GM21529 (cell line): ENCODE data around the gene NTN1.
"Not testable (repeated sequence)": the region's sequence is repeated elsewhere in the genome, so short reads cannot be mapped to it uniquely, and the experiment has no call there.

Experiments
- ATAC-seq: cut with Tn5 transposase; IDR thresholded peaks from one replicate; pipeline ENCODE4 v1.9.1; 2021; ENCODE audit not compliant: unreplicated experiment

NTN1 gene

DNA sequence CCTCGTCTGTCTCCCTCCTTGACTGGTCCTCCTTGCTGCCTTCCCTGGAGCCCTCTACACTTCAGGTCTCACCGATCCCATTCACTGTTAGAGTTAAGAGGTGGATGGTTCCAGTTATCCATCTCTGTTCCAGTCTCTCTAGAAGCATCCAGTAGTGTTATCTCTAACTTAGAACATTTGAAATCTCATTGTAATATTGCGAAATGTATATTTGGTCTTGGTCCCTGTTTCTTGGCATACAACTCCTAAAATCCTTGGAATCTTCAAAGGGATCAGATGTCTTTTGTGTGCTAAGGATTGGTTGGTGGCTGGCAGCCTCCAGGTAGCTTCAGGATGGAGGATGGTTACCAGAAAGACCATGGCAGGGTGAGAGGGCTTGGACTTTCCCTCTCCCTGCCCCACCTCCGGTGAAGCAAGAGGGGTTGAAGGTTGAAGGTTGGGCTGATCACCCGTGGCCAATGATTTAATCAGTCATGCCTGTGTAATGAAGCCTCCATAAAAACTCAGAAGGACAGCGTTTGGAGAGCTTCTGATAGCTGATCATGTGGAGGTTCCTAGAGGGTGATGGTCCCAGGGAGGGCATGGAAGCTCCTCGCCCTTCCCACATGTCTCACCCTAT, 59.1 kb downstream of the NTN1 start:
- ATAC-seq, result no peak

DNA sequence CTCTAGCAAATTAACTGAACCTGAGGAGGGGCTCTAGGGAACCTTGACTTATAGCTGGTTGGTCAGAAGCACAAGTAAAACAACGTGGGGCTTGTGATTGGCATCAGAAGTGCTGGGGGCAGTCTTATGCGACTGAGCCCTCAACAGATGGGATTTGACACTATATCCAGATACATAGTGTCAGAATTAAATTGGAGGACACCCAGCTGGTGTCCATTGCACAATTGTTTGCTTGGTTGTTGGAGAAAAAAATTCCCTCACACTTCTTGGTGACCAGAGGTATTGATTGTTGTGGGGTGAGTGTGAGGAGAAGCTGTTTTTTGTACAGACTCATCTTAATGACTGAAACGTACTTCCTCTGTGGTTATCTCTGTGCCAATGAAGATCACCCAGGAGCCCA, 59.7 kb downstream of the NTN1 start:
- no peak for ATAC-seq

DNA sequence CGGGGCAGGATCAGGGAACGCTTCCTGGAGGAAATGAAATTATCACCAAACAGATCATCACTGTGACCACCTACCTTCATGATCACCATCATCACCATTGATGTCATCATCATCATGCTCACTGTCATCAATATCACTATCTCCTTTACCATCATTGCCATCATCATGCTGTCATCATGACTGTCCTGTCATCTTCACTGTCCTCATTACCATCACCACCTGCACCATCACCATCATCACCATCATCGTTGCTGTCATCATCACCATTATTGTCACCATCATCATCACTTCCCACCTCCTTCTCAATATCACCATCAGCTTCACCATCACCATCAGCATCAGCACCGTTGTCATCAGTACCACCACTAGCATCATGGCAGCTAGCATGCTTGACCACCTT, 65.3 kb downstream of the NTN1 start:
- no peak for ATAC-seq

DNA sequence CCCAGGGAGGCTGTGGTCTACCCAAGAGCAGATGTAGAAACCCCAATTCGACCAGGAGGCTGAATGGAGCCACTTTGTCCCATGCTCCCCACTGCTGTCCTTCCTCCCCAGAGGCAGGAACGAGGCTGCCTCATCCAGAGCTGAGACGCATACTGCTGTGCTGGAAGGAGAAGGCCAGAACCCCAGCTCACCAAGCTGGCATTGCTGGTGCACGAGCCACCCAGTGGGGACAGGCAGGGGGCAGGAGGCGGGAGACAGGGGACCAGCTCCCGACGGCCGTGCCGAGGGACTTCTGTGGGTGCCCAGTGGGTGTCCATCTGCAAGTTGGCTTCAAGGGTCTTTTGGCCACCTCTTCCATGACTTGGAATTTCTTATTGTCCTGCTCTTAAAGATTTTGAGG, 66.6 kb downstream of the NTN1 start:
- ATAC-seq, result no peak

DNA sequence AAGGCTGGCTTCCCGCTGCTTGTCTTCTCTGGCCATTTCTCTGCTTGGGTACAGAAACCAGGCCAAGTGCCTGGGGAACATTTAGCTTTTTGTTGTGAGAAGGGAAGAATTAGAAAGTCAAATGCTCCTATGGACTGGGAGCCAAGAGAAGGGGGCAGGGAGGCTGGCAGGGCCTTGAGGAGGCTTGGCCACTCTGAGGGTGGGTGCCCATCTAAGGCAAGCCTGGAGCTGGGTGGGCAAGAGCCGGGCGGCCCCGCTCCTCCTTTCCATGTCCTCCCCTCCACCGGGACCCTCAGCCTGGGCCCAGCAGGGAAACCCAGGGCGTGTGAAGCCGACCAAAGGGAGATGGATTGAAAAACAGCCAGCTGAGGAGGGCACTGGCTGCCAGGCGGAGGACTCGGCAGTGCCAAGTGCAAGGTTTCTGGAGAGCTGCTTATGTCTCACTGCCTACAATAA, 69.4 kb downstream of the NTN1 start:
- no peak for ATAC-seq

DNA sequence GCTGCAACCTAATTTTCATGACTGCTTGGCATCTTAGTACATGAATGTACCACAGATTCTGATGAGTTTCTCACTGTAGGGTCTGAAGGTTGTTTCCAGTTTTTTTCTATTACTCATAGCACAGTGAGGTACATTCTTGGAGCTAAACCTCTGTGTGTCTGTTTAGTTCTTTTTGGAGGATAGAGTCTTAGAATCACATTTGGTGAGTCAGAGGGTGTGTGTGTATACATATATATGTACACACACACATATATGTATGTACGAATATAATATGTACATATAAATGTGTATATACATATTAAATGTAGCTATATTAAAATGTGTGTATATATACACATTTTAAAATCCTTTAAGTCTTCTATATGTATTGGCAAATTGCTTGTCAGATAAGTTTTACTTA, 72.9 kb downstream of the NTN1 start:
- no peak for ATAC-seq

DNA sequence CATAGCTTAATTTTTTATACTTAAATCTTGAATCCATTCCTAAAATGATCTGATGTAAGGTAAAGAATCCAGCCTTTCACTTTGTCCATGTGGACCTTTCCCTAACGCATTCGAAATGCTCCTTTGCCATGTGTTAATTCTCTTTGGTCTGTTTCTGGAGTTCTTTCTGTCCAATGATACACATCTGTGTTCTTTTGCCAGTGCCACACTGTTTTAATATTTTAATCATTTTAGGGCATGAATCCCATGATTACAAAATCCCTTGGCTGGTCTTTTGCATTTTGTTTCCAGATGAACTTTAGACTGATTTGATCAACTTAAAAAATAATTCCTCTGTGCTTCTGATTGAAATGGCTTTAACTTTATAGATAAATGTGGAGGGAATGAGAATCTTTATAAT, 74.1 kb downstream of the NTN1 start:
- no peak for ATAC-seq

DNA sequence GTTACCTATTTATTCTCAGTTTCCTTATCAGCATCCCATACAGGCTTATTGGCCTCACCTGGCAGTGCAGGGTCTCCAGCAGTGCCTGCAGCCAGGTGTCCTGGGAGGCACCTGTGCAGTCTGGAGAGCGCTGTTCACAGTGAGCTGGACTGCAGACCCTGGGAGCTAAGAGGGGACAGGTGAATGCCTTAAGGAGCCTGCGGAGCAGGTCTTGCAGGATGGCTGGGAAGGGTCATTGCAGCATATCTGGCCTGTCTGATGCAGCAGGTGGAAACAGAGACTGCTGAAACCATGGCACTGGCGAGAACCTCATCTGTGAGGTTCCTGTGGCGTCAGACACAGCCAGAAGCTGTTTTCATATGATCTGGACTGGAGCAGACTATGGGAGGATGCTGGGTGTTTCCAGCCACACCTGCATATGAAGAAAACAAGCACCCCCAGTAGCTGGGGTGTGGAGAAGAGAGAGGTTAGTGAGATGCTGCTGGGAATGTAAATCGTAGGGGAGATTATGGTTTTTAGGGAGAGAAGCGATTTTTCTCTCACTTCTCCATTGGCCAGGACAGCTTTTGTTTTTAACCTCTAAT, 77.0 kb downstream of the NTN1 start:
- ATAC-seq, result no peak

DNA sequence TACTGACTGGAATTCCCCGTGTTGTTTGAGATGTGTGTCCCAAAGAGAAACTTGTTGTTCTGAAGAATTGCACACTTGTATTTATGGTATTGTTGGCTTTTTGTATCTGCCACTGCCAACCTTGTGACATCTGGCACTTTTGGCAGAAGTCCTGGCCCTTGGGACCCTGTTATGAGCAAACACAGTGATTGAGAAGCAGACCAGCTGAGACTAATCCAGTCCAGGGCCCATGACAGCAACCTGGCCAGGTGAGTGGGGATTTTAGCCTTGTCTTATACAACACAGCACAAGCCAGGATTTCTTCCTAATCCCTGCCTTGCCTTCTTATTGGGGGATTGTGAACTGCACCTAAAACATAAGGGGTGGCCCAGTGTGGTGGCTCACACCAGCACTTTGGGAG, 80.0 kb downstream of the NTN1 start:
- no peak for ATAC-seq

DNA sequence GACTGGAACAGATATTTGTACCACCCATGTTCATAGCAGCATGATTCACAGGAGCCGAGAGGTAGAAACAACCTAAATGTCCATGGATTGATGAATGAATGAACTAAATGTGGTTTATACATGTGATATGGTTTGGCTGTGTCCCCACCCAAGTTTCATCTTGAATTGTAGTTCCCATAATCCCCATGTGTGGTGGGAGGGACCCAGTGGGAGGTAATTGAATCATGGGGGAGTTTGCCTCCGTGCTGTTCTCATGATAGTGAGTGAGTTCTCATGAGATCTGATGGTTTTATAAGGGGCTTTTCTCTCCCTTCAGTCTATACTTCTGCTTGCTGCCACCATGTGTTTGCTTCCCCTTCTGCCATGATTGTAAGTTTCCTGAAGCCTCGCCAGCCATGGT, 81.9 kb downstream of the NTN1 start:
- not testable (repeated sequence) for ATAC-seq

DNA sequence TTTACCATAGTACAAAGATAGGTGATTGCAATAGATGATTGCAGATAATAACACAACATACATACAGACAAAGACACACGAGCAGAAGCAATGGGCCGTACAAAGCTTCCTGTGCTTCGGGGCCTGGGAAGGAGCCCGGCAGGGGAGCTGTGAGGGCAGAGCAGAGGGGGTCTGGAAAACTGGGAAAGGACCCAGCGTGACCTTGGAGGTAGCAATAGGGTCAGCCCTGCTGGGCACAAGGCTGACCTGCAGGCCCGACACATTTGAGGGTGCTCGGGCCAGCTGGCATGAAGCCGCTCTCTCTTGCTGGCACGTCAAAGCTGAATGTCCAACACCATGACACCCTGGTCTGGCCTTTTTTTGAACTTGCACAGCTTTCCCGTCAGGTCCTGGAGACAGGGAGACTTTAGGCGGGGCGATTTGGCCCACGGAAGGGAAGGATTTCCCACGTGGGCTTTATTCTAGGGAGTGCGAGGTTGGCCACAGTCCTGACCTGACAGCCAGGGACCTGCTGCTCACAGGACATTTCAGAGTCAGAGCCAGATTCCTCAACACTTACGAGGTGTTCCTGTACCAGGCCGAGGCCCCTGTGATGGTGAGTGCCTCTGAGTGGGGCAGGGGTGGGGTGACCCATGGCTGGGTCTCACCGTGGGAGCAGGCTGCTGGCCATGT, 83.2 kb downstream of the NTN1 start:
- no peak for ATAC-seq

DNA sequence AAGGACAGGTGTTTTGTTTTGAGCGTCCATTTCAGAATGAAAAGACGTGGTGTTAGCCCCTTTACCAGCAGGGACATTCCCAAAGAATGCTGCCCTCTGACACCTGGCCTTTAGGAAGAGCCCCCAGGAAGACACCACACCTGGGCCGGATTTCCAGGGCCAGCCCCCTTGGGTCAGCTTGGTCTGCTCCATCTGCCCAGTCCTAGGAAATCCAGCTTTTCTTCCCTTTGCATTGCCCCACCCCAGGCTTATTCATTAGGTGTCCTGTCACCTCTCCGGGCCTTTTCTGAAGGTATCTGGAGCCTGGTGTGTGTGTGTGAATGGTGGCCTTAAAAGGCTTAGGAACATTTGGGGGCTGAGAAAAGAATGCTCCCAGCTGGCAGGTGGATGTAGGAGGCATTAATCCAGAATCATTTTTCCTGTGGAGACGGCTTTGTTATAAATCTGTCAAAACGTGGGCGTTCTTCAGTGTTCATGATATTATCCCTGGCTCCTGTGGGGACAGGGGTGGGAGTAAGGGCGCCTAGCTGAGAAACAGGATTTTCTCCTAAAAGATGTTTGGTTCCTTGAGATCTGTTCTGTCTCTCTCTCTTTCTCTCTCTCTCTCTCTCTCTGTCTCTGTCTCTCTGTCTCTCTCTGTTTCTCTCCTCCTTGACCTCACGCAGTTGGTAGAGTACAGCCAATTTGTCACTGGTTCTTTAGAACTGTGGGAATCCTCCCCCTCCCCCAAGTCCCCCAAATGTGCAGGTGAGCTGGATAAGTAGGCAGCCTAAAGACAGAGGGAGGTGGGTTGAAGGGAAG, 84.0 kb downstream of the NTN1 start:
- no peak for ATAC-seq

DNA sequence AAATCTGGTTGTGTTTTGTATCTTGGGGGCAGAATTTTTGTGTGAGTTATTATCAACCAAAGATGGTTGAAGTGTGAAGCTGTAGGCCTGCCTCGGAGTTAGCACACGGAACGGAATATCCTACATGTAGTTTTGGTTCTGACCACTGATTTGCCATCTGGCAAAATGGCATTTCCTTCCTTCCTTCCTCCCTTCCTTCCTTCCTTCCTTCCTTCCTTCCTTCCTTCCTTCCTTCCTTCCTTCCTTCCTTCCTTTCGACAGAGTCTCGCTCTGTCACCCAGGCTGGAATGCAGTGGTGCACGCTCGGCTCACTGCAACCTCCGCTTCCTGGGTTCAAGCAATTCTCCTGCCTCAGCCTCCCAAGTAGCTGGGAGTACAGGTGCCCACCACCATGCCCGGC, 85.0 kb downstream of the NTN1 start:
- not testable (repeated sequence) for ATAC-seq

DNA sequence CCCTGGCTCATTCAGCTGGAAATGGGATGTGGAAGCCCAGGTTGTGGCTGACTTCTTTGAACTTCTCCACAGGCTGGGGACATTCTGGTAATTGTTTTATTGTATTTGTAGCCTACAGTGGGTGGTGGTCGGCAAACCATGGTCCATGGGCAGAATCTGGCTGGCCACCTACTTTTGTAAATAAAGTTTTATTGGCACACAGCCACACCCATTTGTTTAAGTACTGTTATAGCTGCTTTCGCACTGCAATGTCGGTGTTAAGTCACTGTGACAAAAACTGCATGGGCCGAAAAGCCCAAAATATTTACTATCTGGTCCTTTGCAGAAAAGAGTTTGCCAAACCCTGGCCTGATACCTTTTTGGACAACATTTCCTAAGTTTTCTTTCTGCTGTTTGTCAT, 86.2 kb downstream of the NTN1 start:
- no peak for ATAC-seq

DNA sequence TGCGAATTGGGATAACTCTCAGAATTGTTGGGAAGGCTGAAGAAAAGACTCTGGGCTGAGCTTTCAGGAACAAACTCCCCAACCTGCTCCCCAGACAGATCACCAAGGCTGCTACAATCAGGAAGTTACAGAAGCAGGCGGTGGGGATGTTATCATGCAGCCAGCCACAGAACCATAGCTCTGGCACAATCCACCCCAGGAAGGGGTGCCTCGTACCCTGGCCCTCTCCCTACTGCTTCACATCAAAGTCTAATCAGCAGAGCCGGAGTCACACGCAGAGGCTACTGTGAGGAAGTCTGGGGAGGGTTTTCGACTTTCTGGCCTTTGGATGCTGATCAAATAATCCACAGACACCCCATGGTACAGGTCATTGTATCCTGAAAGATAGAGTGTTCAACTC, 86.8 kb downstream of the NTN1 start:
- no peak for ATAC-seq

DNA sequence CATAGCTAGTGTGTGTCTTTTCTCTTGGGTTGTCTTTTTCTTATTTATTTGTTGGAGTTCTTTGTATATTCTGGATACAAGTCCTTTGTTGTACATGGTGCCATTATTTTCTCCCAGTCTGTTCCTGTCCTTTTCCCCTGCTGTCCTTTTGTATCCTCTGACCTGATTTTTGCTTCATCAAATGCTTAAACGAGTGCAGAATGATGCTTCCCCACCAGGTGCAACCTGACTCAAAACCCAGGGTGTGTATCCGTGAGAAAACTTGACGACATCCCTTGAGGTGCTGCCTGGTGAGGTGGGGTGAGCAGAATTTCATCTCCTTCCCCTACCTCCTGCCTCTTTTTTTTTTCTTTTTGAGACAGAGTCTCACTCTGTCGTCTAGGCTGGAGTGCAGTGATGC, 88.6 kb downstream of the NTN1 start:
- no peak for ATAC-seq

DNA sequence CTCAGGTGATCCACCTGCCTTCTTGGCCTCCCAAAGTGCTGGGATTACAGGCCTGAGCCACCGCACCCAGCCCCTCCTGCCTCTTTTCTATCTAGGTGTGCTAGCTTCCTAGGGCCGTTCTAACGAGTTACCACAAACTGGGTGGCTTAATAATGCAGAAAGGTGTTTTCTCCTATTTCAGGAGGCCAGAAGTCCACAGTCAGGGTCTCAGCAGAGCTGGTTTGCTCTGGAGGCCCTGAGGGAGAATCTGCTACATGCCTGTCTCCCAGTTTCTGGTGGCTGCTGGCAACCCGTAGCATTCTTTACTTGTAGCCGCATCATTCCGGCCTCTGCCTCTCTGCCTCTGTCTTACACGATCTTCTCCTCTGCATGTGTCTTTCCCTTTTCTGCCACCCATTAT, 89.2 kb downstream of the NTN1 start:
- no peak for ATAC-seq

DNA sequence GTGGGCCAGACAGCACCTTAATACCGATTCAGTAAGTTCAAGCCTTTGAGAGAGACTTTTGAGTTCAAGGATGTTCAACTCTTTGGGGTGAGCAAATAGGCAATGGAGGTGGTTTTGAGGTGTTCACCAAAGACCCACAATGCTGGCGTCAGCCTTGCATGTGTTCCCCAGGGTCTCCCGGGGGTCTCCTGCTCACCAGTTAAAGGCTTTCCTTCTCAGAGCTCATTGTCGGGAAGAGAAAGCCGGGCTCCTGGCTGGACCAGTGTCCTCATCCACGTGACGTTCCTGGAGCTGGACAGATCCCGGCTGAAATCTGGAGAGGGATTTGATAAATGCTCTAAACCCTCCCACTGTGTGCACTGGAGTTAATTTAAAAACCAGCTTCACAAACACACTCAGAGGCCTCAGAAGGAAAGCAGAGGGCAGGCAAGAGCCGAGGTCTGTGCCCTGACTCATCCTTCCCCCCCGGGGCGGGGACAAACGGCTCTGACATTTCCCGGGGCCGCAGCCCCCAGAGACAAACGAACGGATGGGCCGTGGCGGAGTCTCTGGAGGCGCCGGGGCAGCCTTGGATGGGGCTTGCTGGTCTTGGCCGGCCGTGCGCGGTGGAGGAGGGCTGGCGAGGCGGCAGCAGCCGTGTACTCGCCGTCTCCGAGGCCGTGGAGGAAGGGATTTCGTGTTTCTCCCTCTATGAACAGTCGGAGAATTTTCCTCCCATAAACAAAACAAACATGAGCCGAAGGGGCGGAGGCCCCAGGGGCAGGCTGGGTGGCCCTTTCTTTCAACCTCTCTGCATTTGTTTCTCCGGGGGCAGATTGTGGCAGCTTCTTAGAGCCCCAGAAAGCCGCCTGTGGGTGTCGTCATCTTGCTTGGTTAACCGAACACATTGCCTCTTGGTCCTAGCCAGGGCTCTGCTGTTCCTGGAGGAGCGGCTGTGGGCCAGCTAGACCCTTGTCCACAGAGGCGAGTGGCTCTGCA, 94.2 kb downstream of the NTN1 start:
- ATAC-seq, result no peak

DNA sequence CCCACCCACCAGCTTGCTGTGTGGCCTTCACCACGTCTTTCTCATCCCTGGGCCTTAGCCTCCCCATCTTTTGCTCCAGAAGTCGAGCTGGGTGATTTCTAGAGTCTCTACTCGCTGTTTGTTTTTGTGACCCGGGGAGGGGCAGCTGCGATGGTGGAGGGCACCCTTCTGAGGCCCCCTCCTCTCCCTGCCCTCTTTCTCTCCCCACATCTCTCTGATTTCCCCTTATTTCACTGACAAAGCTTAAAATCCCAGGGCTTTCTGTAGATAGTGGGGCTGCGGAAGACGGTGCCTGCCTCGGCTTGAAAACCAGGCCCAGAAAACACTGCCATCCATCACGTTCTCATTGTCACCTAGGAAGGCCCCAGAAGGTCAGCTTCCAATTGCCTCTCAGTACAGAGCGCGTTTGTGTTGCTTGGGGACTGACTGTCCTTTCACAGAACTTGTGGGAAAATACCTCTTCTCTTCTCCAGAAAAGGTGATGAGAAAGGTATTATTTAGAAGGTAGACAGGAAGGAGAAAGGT, 95.1 kb downstream of the NTN1 start:
- ATAC-seq, result no peak

DNA sequence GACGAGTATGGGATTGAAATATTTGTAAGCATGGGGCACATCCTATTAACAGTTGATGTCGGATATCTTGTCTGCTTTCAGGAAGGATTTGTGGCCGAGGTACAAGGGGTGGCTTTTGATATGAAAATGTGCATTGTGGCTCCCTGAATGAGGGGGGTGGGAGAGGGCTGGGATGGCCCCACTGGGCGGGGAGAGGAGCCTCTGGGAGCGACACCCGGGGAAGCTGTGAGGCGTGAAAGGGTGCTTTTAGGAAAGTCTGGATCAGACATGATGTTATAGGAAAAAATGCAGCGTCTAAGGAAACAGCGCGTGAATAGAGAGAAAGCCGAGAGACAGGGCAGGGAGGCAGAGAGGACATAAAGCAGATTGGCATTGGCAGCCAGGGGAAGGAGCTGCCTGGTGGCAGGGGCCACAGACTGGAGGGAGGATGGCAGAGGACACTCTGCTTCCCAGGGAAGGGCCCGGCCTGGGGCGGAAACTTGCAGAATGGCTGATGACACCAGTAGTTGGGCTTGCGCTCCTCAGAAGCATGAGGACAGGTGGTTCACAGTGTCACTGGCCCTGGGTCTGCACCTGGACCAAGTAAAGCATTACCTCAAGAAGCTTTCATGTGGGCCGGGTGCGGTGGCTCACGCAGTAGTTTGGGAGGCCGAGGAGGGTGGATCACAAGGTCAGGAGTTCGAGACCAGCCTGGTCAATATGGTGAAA, 95.7 kb downstream of the NTN1 start:
- no peak for ATAC-seq
